ENCODE data around the gene PDZD2.

The PDZD2 gene

GRCh38 chr5:31845361-31845760 lies 206.4 kb downstream of the PDZD2 start:
- Histone ChIP-seq H3K27ac (ENCODE audit: low read depth, low read length) (no peak overlapping the region), H3K9me3 (ENCODE audit: low read length) (no peaks in the 10 kb centered on the region), H3K36me3 (ENCODE audit: insufficient read depth, low read length) (no peaks in the 10 kb centered on the region), H3K4me3 (ENCODE audit: low read depth in 1 of 2, low read length in 2 of 2) (no peak overlapping the region), H3K9ac (ENCODE audit: low read length) (no peak overlapping the region), H3K27me3 (ENCODE audit: control insufficient read depth in 1 of 2, insufficient read depth in 2 of 2, low read length in 2 of 2) (no peaks in the 10 kb centered on the region), H3K4me1 (ENCODE audit: insufficient read depth, low read length) (no peaks in the 10 kb centered on the region)

- Histone ChIP-seq H3K27ac (ENCODE audit: low read depth, low read length) (no peak overlapping the region), H3K27me3 (ENCODE audit: control insufficient read depth in 1 of 2, insufficient read depth in 2 of 2, low read length in 2 of 2) (no peaks in the 10 kb centered on the region), H3K36me3 (ENCODE audit: insufficient read depth, low read length) (no peaks in the 10 kb centered on the region), H3K4me1 (ENCODE audit: insufficient read depth, low read length) (no peaks in the 10 kb centered on the region), H3K9me3 (ENCODE audit: low read length) (no peaks in the 10 kb centered on the region), H3K4me3 (ENCODE audit: low read depth in 1 of 2, low read length in 2 of 2) (no peak overlapping the region), H3K9ac (ENCODE audit: low read length) (no peak overlapping the region)
Measured at GRCh38 chr5:31846934-31847333, 208.0 kb downstream of the PDZD2 start.

- Histone ChIP-seq H3K9me3 (ENCODE audit: low read length) (no peaks in the 10 kb centered on the region), H3K4me1 (ENCODE audit: insufficient read depth, low read length) (no peaks in the 10 kb centered on the region), H3K4me3 (ENCODE audit: low read depth in 1 of 2, low read length in 2 of 2) (no peak overlapping the region), H3K36me3 (ENCODE audit: insufficient read depth, low read length) (no peaks in the 10 kb centered on the region), H3K27ac (ENCODE audit: low read depth, low read length) (no peak overlapping the region), H3K27me3 (ENCODE audit: control insufficient read depth in 1 of 2, insufficient read depth in 2 of 2, low read length in 2 of 2) (no peaks in the 10 kb centered on the region), H3K9ac (ENCODE audit: low read length) (no peak overlapping the region)
Measured at GRCh38 chr5:31847354-31847753, 208.4 kb downstream of the PDZD2 start.

GRCh38 chr5:31850981-31851689 lies 212.2 kb downstream of the PDZD2 start:
- peaks cover 0 to 16% of the 10 kb centered on the region in 2 donors for H3K27me3 ChIP-seq (ENCODE audit: control insufficient read depth in 1 of 2, insufficient read depth in 2 of 2, low read length in 2 of 2)
- H3K9ac ChIP-seq (ENCODE audit: low read length), result no peak overlapping the region
- H3K9me3 ChIP-seq (ENCODE audit: low read length), result no peaks in the 10 kb centered on the region
- no peak overlapping the region for H3K4me3 ChIP-seq (ENCODE audit: low read depth in 1 of 2, low read length in 2 of 2)
- no peak overlapping the region for H3K27ac ChIP-seq (ENCODE audit: low read depth, low read length)
- no peaks in the 10 kb centered on the region for H3K36me3 ChIP-seq (ENCODE audit: insufficient read depth, low read length)
- peaks cover 14% of the 10 kb centered on the region for H3K4me1 ChIP-seq (ENCODE audit: insufficient read depth, low read length)

GRCh38 chr5:31853398-31854135 lies 214.6 kb downstream of the PDZD2 start:
- no peak overlapping the region for H3K27ac ChIP-seq (ENCODE audit: low read depth, low read length)
- H3K4me1 ChIP-seq (ENCODE audit: insufficient read depth, low read length), result peaks cover 14% of the 10 kb centered on the region
- H3K36me3 ChIP-seq (ENCODE audit: insufficient read depth, low read length), result no peaks in the 10 kb centered on the region
- no peak overlapping the region for H3K9ac ChIP-seq (ENCODE audit: low read length)
- peaks cover 0 to 16% of the 10 kb centered on the region in 2 donors for H3K27me3 ChIP-seq (ENCODE audit: control insufficient read depth in 1 of 2, insufficient read depth in 2 of 2, low read length in 2 of 2)
- peak overlapping the region in 1 of 2 donors; percentile 60 for H3K4me3 ChIP-seq (ENCODE audit: low read depth in 1 of 2, low read length in 2 of 2)
- peaks cover 3% of the 10 kb centered on the region for H3K9me3 ChIP-seq (ENCODE audit: low read length)

- H3K4me1 ChIP-seq (ENCODE audit: insufficient read depth, low read length), result peaks cover 14% of the 10 kb centered on the region
- H3K4me3 ChIP-seq (ENCODE audit: low read depth in 1 of 2, low read length in 2 of 2), result peak overlapping the region; percentile 49 to 60
- H3K36me3 ChIP-seq (ENCODE audit: insufficient read depth, low read length), result no peaks in the 10 kb centered on the region
- H3K9me3 ChIP-seq (ENCODE audit: low read length), result peaks cover 11% of the 10 kb centered on the region
- peak overlapping the region; percentile 42 for H3K27ac ChIP-seq (ENCODE audit: low read depth, low read length)
- H3K9ac ChIP-seq (ENCODE audit: low read length), result peak overlapping the region; percentile 6
- peaks cover 0 to 16% of the 10 kb centered on the region in 2 donors for H3K27me3 ChIP-seq (ENCODE audit: control insufficient read depth in 1 of 2, insufficient read depth in 2 of 2, low read length in 2 of 2)
Measured at GRCh38 chr5:31854181-31855133, 215.5 kb downstream of the PDZD2 start.

GRCh38 chr5:31855134-31856040 lies 216.5 kb downstream of the PDZD2 start:
- Histone ChIP-seq H3K36me3 (ENCODE audit: insufficient read depth, low read length) (no peaks in the 10 kb centered on the region), H3K9me3 (ENCODE audit: low read length) (peaks cover 17% of the 10 kb centered on the region), H3K4me3 (ENCODE audit: low read depth in 1 of 2, low read length in 2 of 2) (peak overlapping the region; percentile 49 to 60), H3K9ac (ENCODE audit: low read length) (peak overlapping the region; percentile 6), H3K4me1 (ENCODE audit: insufficient read depth, low read length) (peaks cover 14% of the 10 kb centered on the region), H3K27ac (ENCODE audit: low read depth, low read length) (peak overlapping the region; percentile 42), H3K27me3 (ENCODE audit: control insufficient read depth in 1 of 2, insufficient read depth in 2 of 2, low read length in 2 of 2) (peaks cover 0 to 16% of the 10 kb centered on the region in 2 donors)

- peaks cover 0 to 12% of the 10 kb centered on the region in 2 donors for H3K27me3 ChIP-seq (ENCODE audit: control insufficient read depth in 1 of 2, insufficient read depth in 2 of 2, low read length in 2 of 2)
- H3K36me3 ChIP-seq (ENCODE audit: insufficient read depth, low read length), result no peaks in the 10 kb centered on the region
- H3K27ac ChIP-seq (ENCODE audit: low read depth, low read length), result no peak overlapping the region
- no peak overlapping the region for H3K9ac ChIP-seq (ENCODE audit: low read length)
- H3K4me1 ChIP-seq (ENCODE audit: insufficient read depth, low read length), result peaks cover 10% of the 10 kb centered on the region
- H3K9me3 ChIP-seq (ENCODE audit: low read length), result peaks cover 17% of the 10 kb centered on the region
- H3K4me3 ChIP-seq (ENCODE audit: low read depth in 1 of 2, low read length in 2 of 2), result no peak overlapping the region
Measured at GRCh38 chr5:31859096-31859495, 220.2 kb downstream of the PDZD2 start.

- Histone ChIP-seq H3K27ac (ENCODE audit: low read depth, low read length) (no peak overlapping the region), H3K9me3 (ENCODE audit: low read length) (peaks cover 17% of the 10 kb centered on the region), H3K36me3 (ENCODE audit: insufficient read depth, low read length) (no peaks in the 10 kb centered on the region), H3K27me3 (ENCODE audit: control insufficient read depth in 1 of 2, insufficient read depth in 2 of 2, low read length in 2 of 2) (peaks cover 0 to 5% of the 10 kb centered on the region in 2 donors), H3K4me1 (ENCODE audit: insufficient read depth, low read length) (peaks cover 4% of the 10 kb centered on the region), H3K4me3 (ENCODE audit: low read depth in 1 of 2, low read length in 2 of 2) (no peak overlapping the region), H3K9ac (ENCODE audit: low read length) (no peak overlapping the region)
Measured at GRCh38 chr5:31860278-31860677, 221.3 kb downstream of the PDZD2 start.

- Histone ChIP-seq H3K27ac (ENCODE audit: low read depth, low read length) (no peak overlapping the region), H3K4me1 (ENCODE audit: insufficient read depth, low read length) (no peaks in the 10 kb centered on the region)
Measured at GRCh38 chr5:31860726-31861433, 221.9 kb downstream of the PDZD2 start.

More at GRCh38 chr5:31860726-31861433, 221.9 kb downstream of the PDZD2 start:
- Histone ChIP-seq H3K27me3 (ENCODE audit: control insufficient read depth in 1 of 2, insufficient read depth in 2 of 2, low read length in 2 of 2) (no peaks in the 10 kb centered on the region), H3K9ac (ENCODE audit: low read length) (no peak overlapping the region), H3K4me3 (ENCODE audit: low read depth in 1 of 2, low read length in 2 of 2) (no peak overlapping the region), H3K36me3 (ENCODE audit: insufficient read depth, low read length) (no peaks in the 10 kb centered on the region), H3K9me3 (ENCODE audit: low read length) (peaks cover 17% of the 10 kb centered on the region)

Data from muscle layer of colon (tissue), 2 donors.